Body of pancreas (tissue), 4 donors: ENCODE results near the gene SYN1. TPM values are rescaled to one million over a fixed set of nuclear protein-coding genes. Genes with fewer than 3 reads are reported as not detected.
A peak's percentile ranks its signal among the peaks of the same experiment; 100 is the strongest.

Experiments used
- ATAC-seq: fragments of 150-250 bp; one replicate; pipeline ENCODE4 v1.9.1; 2016
- DNase-seq, 4 donors: peaks; one replicate each; pipeline ENCODE4 v3.0.0-alpha.2; 2019
- H3K27ac ChIP-seq, 4 donors: fragments of 200-600 bp; sonication (generic); 1 replicate in 3 of 4; 2 replicates in 1 of 4; pipeline versions ENCODE4 v1.5.1 to v1.6.1; 2016 to 2019; ENCODE audit warnings: mild to moderate bottlenecking in 1 of 4, mixed read lengths in 1 of 4, moderate library complexity in 1 of 4
- H3K27me3 ChIP-seq, 2 donors: fragments of 200-600 bp; sonication (generic); one replicate each; pipeline ENCODE4 v1.6.0; 2016; ENCODE audit warnings: mild to moderate bottlenecking in 1 of 2
- H3K36me3 ChIP-seq, 2 donors: fragments of 200-600 bp; sonication (generic); replicated peaks in 1 of 2; 2 replicates each; pipeline ENCODE4 v1.5.1; 2016; ENCODE audit warnings: low read depth in 2 of 2; ENCODE audit not compliant: insufficient read depth in 1 of 2
- H3K4me1 ChIP-seq: fragments of 200-600 bp; sonication (generic); one replicate; pipeline ENCODE4 v1.6.0; 2016
- H3K4me3 ChIP-seq, 2 donors: fragments of 200-600 bp; sonication (generic); 1 replicate in 1 of 2; 2 replicates in 1 of 2; pipeline ENCODE4 v1.5.1; 2016 to 2019
- H3K9me3 ChIP-seq, 3 donors: fragments of 200-600 bp; sonication (generic); 1 replicate in 2 of 3; 2 replicates in 1 of 3; pipeline ENCODE4 v1.5.1; 2016
- CTCF ChIP-seq, 7 experiments: fragments of 450-650 bp in 4 of 7; fragments of 200-600 bp in 3 of 7; sonication (generic) in 3 of 7; IDR thresholded peaks; one replicate each; pipeline ENCODE4 v1.5.1; 2016 to 2019; ENCODE audit warnings: antibody characterized with exemption in 7 of 7
- POLR2A ChIP-seq, 3 donors: fragments of 450-650 bp; IDR thresholded peaks; one replicate each; pipeline ENCODE4 v1.6.1; 2016; ENCODE audit warnings: antibody characterized with exemption in 3 of 3, mild to moderate bottlenecking in 2 of 3
- WGBS, 2 donors: methylation state at CpG; one replicate each; pipeline ENCODE4 v1.1.5; 2017; 5-methylcytosine and 5-hydroxymethylcytosine counted together
- intact Hi-C: fragments of 100-400 bp; cut with DNase I; formaldehyde crosslinking; loops from one replicate; pipeline ENCODE4 v1.15.1; 2023
- microRNA-seq, 2 donors: library from miRNA; unstranded; fragments of <30 nt; microRNA quantifications; one replicate each; pipeline ENCODE4, GENCODE V29; 2016; ENCODE audit warnings: borderline number of aligned reads in 2 of 2, borderline replicate concordance in 2 of 2
- small RNA-seq: library from RNA; depleted of rRNA; stranded (forward); fragments of <200 nt; gene quantifications from one replicate; pipeline ENCODE3, GENCODE V24; 2016
- total RNA-seq, 2 donors: library from RNA; depleted of rRNA; stranded (reverse); fragments of >200 nt; gene quantifications; one replicate each; pipeline ENCODE4 v1.1.0, GENCODE V29; 2016

Gene SYN1
- total RNA-seq, 2 donors from 2014 or later, result 0.26 to 4.0 TPM

- Histone ChIP-seq H3K27ac (no peak overlapping the region), H3K27me3 (no peaks in the 10 kb centered on the region), H3K36me3 (no peaks in the 10 kb centered on the region), H3K4me1 (peaks cover 7% of the 10 kb centered on the region), H3K4me3 (no peak overlapping the region), H3K9me3 (no peaks in the 10 kb centered on the region)
- intact Hi-C loops, result loop anchor here (10.0 kb wide), 1 partner anchor 339 kb away; no protein-coding TSS in a partner anchor
- TF ChIP-seq POLR2A (IDR thresholded peaks at IDR 0.05) (no peak), CTCF (IDR thresholded peaks at IDR 0.05) (peak in 1 of 7 experiments; percentile 1)
- DNase-seq (no peak), ATAC-seq (peak; percentile 30)
- 4% methylated on average over 19 of the region's 34 CpGs; no CpG with 5 or more reads in 1 of the 2 donors for WGBS, 2 donors
Observed at GRCh38 chrX:47523713-47524166, 95.9 kb downstream of the SYN1 start.

- Histone ChIP-seq H3K27me3 (no peaks in the 10 kb centered on the region), H3K36me3 (no peaks in the 10 kb centered on the region), H3K27ac (no peak overlapping the region), H3K4me1 (peaks cover 7% of the 10 kb centered on the region), H3K4me3 (no peak overlapping the region), H3K9me3 (no peaks in the 10 kb centered on the region)
- intact Hi-C loops, result loop anchor here (10.0 kb wide), 1 partner anchor 338 kb away; no protein-coding TSS in a partner anchor
- DNase-seq (peak; percentile 78 to 85 (median 84)), ATAC-seq (peak; percentile 98)
- TF ChIP-seq POLR2A (IDR thresholded peaks at IDR 0.05), result peak in 1 of 3 donors; percentile 19
- peak; percentile 58 to 91 (median 77) for TF ChIP-seq CTCF (IDR thresholded peaks at IDR 0.05)
- WGBS, 2 donors, result 3 to 6% methylated on average over 7 to 11 of the region's 33 CpGs
Observed at GRCh38 chrX:47523297-47523696, 96.4 kb downstream of the SYN1 start.

Small RNA genes lying within 50 kb of the gene (microRNA-seq; reads per million reads assigned to microRNA genes)
- 0 to 0.45 reads per million in 2 donors for gene MIR4769

Small RNA genes lying within 50 kb of the gene (small RNA-seq; reads per million reads assigned to genes)
- 0.47 reads per million, percentile 1 among the genes with 10 or more reads in this experiment for gene MIR4769

Other genes starting within 250 kb of the SYN1 start
- gene ZNF157, start 249.3 kb downstream of the SYN1 start, total RNA-seq, result under 1 TPM in 1 of 2 donors, not detected in 1; 0.26 TPM
- 1 to 10 TPM; 1.6 to 4.9 TPM for gene ZNF41, start 136.6 kb downstream of the SYN1 start, total RNA-seq
- gene ARAF, start 58.7 kb downstream of the SYN1 start, total RNA-seq, result 10 to 100 TPM; 43.3 to 48.5 TPM
- gene TIMP1, start 37.4 kb downstream of the SYN1 start, total RNA-seq, result 10 to 100 TPM; 28.0 to 62.8 TPM
- 1 to 10 TPM in 1 of 2 donors, not detected in 1; 1.8 TPM for gene CFP, start 10.1 kb upstream of the SYN1 start, total RNA-seq
- 1 to 10 TPM; 6.9 to 9.9 TPM for gene ELK1, start 30.7 kb upstream of the SYN1 start, total RNA-seq
- gene UXT, start 39.3 kb upstream of the SYN1 start, total RNA-seq, result 10 to 100 TPM; 41.9 to 56.6 TPM
- 1 to 10 TPM; 4.2 to 6.9 TPM for gene ZNF81, start 217.0 kb upstream of the SYN1 start, total RNA-seq